22Rv1 (cell line): ENCODE measurements around the gene TLE3.

Experiments used
- H3K27ac ChIP-seq: fragments of 450-650 bp; 2 replicates; pipeline ENCODE4 v1.5.1; 2017
- CTCF ChIP-seq: fragments of 450-650 bp; IDR thresholded peaks from 2 replicates; pipeline ENCODE4 v1.5.1; 2017; ENCODE audit warnings: mild to moderate bottlenecking
- ZFX ChIP-seq: fragments of 450-650 bp; IDR thresholded peaks from 2 replicates; pipeline ENCODE4 v1.6.1; 2017; ENCODE audit warnings: antibody characterized with exemption, borderline replicate concordance

TLE3 gene

GRCh38 chr15:70008697-70009290 lies 88.9 kb downstream of the TLE3 start:
- H3K27ac ChIP-seq: no peak overlapping the region
- TF ChIP-seq ZFX (no peak), CTCF (no peak)

- TF ChIP-seq CTCF (no peak), ZFX (no peak)
Observed at GRCh38 chr15:70006259-70007147, 91.2 kb downstream of the TLE3 start.

GRCh38 chr15:70004826-70005225 lies 92.9 kb downstream of the TLE3 start:
- no peak for TF ChIP-seq ZFX
- no peak for TF ChIP-seq CTCF
- no peak overlapping the region for H3K27ac ChIP-seq

More at GRCh38 chr15:70006259-70007147, 91.2 kb downstream of the TLE3 start:
- no peak overlapping the region for H3K27ac ChIP-seq

GRCh38 chr15:70002897-70003296 lies 94.8 kb downstream of the TLE3 start:
- no peak for TF ChIP-seq ZFX
- no peak for TF ChIP-seq CTCF
- H3K27ac ChIP-seq: no peak overlapping the region

- H3K27ac ChIP-seq: no peak overlapping the region
- no peak for TF ChIP-seq CTCF
- TF ChIP-seq ZFX: no peak
Observed at GRCh38 chr15:70001859-70002258, 95.9 kb downstream of the TLE3 start.

GRCh38 chr15:69999392-70000085 lies 98.2 kb downstream of the TLE3 start:
- TF ChIP-seq ZFX: no peak
- TF ChIP-seq CTCF: no peak
- no peak overlapping the region for H3K27ac ChIP-seq
